Measurements from ENCODE around the gene DNAH11.

DNAH11 gene

GRCh38 chr7:21548491-21548890 lies 5.7 kb downstream of the DNAH11 start:
- DNase-seq (ENCODE audit: low read depth) = no peak

GRCh38 chr7:21550076-21550475 lies 7.2 kb downstream of the DNAH11 start:
- DNase-seq (ENCODE audit: low read depth) = no peak

- DNase-seq (ENCODE audit: low read depth) = no peak
These were observed 8.1 kb downstream of the DNAH11 start for GRCh38 chr7:21550821-21551531.

DNA sequence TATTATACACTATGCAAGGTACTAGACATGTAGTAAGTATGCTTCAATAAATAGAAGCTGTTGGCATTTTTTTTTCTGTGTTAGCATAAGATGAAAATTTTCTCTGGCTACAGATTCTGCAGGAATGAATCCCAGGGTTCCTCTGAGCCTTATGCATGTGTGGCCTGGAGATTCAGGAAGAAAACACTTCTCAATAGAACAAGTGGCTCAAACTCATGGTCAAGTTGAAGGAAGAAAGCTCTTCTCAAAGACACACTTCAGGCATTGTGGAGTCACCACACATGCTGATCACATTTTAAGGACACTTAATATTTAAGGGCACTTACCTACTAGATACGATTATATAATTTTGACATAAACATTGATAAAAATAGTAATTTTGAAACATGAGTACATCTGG lies 19.5 kb downstream of the DNAH11 start:
- no peak for DNase-seq (ENCODE audit: low read depth)

DNA sequence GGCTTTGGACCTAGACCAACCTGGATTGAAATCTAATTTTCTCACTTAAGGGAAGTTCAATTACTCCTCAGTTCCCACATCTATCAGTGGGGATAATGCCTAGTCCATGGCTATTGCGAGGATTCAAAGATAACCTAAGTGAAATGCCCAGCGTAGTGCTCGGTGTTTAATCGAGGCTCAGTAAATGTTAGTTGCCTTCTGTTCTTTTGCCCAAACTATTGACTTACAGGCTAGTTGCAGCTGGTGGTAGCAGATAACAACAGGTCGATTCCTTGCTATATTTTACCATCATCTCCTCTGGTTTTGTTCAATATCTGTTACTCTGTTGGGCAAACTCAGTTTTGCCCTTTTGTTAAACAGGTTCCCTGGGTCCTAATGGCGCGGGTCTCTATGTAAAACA lies 22.8 kb downstream of the DNAH11 start:
- no peak for DNase-seq (ENCODE audit: low read depth)

- no peak for DNase-seq (ENCODE audit: low read depth)
These were observed 23.3 kb downstream of the DNAH11 start for GRCh38 chr7:21566094-21566493.

GRCh38 chr7:21568762-21569161 lies 25.9 kb downstream of the DNAH11 start:
- DNase-seq (ENCODE audit: low read depth) = no peak

GRCh38 chr7:21572331-21573313 lies 29.8 kb downstream of the DNAH11 start:
- DNase-seq (ENCODE audit: low read depth) = no peak

DNA sequence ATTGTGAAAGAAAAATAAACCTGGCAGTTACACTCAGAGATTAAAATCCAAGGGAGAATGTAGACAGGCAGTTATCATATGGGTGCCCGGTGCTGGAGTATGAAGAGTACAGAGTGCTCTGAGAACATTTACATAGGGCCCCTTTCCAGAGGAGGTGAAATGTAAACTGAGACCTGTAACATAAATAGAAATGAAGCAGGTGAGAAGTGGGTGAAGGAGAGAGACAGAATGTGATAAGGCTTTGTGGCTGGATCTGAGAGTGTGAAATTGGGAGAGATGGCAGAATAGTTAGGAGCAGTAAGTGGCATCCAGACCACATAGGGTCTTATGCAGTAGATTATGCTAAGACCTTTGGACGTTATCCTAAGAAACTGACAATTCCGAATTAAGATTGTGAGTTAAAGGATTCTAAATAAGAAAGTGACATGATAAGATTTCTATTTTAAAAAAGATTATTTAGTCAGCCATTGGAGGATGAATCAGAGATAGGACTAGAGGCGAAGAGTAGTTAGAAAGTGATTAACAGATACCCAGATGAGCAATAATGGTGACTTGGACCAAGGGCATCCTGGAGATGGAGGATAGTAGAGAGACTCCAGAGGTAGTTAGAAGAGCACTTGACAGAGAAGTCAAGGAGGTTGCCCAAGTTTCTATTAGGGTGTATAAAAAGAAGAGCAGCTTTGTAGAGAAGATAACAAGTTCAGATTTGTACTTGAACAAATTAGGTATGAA lies 36.7 kb downstream of the DNAH11 start:
- no peak for DNase-seq (ENCODE audit: low read depth)

- DNase-seq (ENCODE audit: low read depth) = peak; percentile 19
These were observed 37.3 kb downstream of the DNAH11 start for GRCh38 chr7:21580073-21580521.

- no peak for DNase-seq (ENCODE audit: low read depth)
These were observed 42.4 kb downstream of the DNAH11 start for GRCh38 chr7:21585070-21585724.

- no peak for DNase-seq (ENCODE audit: low read depth)
These were observed 44.4 kb downstream of the DNAH11 start for GRCh38 chr7:21587139-21587784.

GRCh38 chr7:21596801-21597200 lies 54.0 kb downstream of the DNAH11 start:
- DNase-seq (ENCODE audit: low read depth) = no peak

- no peak for DNase-seq (ENCODE audit: low read depth)
These were observed 60.6 kb downstream of the DNAH11 start for GRCh38 chr7:21603462-21603861.

GRCh38 chr7:21603972-21604749 lies 61.3 kb downstream of the DNAH11 start:
- DNase-seq (ENCODE audit: low read depth) = no peak

DNA sequence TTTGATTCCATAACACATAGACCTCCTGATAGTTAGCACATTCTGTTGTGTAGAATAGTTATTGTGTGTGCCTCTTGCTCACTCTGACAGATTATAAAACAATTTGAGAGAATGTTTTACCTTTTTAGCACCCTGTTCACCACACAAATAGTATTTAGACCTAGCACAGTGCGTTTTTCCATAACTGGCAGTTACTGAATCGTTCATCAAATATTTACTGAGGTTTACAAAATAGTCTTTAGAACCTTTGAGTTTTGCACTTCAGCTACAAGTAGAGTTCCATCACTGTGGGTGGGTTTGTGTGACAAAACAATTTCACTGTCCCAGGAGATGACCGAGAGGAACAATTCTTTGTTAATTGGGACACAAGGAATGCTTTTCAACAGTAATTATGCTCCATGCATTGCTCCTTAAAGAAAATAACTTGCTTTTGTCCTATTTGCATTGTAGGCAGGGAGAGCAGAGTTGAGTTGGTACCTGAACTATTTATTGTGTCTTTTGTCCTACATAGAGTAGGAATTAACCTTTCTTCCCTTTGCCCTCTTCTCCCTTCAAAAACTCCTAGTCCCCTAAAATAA lies 62.3 kb downstream of the DNAH11 start:
- no peak for DNase-seq (ENCODE audit: low read depth)

- no peak for DNase-seq (ENCODE audit: low read depth)
These were observed 65.6 kb downstream of the DNAH11 start for GRCh38 chr7:21608465-21608864.

- DNase-seq (ENCODE audit: low read depth) = no peak
These were observed 68.3 kb downstream of the DNAH11 start for GRCh38 chr7:21611129-21611528.

- no peak for DNase-seq (ENCODE audit: low read depth)
These were observed 73.3 kb downstream of the DNAH11 start for GRCh38 chr7:21616091-21616490.

GRCh38 chr7:21616796-21617436 lies 74.1 kb downstream of the DNAH11 start:
- DNase-seq (ENCODE audit: low read depth) = no peak
